MM.1S (cell line): Measurements from ENCODE around the gene HSBP1.

Experiments
- EZH2 ChIP-seq: fragments of 300-600 bp; sonication (generic); optimal IDR thresholded peaks from 2 replicates; pipeline ENCODE3; 2017; ENCODE audit warnings: low read depth, mild to moderate bottlenecking, antibody characterized with exemption, low read length, mixed read lengths
- TF ChIP-seq, protein P1 (sequence below): fragments of 300-600 bp; sonication (generic); IDR thresholded peaks from 2 replicates; pipeline ENCODE4 v1.5.1; 2016; ENCODE audit warnings: antibody characterized with exemption, low read length, mixed read lengths

DNA sequence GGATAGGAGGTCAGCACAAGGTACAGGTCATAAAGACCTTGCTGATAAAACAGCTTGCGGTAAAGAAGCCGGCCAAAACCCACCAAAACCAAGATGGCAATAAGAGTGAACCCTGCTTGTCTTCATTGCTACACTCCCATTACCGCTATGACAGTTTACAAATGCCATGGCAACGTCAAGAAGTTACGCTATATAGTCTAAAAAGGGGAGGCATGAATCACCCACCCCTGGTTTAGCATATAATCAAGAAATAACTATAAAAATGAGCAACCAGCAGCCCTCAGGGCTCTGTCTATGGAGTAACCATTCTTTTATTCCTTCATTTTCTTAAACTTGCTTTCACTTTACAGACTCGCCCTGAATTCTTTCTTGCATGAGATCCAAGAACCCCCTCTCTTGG is 1.0 kb upstream of the HSBP1 start:
- TF ChIP-seq EZH2 = no peak
- TF ChIP-seq, protein P1, sequence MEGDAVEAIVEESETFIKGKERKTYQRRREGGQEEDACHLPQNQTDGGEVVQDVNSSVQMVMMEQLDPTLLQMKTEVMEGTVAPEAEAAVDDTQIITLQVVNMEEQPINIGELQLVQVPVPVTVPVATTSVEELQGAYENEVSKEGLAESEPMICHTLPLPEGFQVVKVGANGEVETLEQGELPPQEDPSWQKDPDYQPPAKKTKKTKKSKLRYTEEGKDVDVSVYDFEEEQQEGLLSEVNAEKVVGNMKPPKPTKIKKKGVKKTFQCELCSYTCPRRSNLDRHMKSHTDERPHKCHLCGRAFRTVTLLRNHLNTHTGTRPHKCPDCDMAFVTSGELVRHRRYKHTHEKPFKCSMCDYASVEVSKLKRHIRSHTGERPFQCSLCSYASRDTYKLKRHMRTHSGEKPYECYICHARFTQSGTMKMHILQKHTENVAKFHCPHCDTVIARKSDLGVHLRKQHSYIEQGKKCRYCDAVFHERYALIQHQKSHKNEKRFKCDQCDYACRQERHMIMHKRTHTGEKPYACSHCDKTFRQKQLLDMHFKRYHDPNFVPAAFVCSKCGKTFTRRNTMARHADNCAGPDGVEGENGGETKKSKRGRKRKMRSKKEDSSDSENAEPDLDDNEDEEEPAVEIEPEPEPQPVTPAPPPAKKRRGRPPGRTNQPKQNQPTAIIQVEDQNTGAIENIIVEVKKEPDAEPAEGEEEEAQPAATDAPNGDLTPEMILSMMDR = no peak
